ENCODE results near the gene PAGE3.

Gene PAGE3

DNA sequence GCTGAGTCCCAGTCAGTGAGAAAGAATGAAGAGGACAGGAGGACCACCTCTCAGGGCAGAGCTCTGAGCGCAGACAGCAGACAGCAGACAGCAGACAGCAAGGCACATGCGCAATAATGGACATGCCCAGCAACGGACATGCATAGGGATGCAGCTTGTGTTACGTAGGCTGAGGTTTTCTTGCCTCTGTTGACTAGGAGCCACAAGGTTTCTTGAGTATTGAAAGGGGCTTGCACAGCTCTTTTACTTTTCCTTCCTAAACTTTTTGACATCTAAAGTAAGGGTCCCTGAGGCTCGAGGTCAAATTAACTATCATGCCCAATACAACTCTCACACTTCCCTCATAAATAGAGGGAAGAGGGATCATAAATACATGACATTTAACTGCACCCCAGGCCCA is at the start of gene PAGE3:
Gene PAGE3, minus strand, starts transcription at position 101 of the 400 bp plus-strand sequence. CDS start 1,013 bp downstream, outside the sequence.
- DNase-seq = no peak

GRCh38 chrX:55312655-55313054 is 47.9 kb upstream of the PAGE3 start:
- DNase-seq = no peak

DNA sequence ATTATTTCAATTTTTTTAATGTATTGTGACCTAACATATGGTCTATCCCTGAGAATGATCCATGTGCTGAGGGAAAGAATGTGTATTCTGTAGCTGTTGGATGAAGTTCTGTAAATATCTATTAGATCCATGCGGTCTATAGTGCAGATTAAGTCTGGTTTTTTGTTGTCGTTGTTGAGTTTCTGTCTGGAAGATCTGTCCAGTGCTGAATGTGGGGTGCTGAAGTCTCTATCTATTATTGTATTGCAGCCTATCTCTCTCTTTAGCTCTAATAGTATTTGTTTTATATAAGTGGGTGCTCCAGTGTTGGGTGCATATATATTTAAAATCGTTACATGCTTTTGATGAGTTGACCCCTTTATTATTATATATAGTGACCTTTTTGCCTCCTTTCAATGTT is 26.2 kb upstream of the PAGE3 start:
- DNase-seq = no peak

DNA sequence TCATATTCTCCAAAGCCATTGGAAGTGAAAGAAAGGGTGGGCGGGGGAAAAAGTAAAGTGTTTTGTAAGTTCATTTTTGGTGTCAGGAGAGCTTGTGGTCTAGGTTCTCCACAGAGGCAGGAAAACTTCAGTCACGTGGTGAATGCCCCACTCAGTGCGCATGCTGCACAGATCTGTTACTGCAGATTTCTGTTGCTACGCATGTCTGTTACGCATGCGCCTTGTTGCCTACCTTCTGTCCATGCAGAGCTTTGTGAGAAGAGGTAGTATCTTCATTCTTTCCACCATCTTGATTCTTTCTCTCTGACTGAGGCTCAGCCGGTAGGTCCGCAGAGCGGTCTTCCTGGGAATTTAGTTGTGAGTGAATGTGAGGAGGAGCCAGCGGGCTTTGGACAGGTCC is 15.1 kb upstream of the PAGE3 start:
- no peak for DNase-seq

- DNase-seq = no peak
Measured at GRCh38 chrX:55260806-55261205, 3.9 kb downstream of the PAGE3 start.

DNA sequence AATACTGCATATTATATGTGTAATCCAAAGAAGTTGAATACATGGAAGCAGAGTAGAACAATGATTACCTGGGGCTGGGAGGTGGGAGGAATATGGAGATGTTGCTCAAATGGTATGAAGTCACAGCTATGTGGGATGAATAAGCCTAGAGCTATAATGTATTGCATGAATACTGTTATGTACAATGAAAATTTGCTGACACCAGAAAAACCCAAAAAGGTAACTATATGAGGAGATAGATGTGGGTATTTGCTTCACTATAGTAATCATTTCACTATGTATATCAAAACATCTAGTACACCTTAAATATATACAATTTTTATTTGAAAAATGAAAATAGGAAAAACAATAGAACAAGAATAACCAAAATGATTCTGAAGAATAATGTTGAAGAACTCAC is 11.2 kb downstream of the PAGE3 start:
- no peak for DNase-seq

DNA sequence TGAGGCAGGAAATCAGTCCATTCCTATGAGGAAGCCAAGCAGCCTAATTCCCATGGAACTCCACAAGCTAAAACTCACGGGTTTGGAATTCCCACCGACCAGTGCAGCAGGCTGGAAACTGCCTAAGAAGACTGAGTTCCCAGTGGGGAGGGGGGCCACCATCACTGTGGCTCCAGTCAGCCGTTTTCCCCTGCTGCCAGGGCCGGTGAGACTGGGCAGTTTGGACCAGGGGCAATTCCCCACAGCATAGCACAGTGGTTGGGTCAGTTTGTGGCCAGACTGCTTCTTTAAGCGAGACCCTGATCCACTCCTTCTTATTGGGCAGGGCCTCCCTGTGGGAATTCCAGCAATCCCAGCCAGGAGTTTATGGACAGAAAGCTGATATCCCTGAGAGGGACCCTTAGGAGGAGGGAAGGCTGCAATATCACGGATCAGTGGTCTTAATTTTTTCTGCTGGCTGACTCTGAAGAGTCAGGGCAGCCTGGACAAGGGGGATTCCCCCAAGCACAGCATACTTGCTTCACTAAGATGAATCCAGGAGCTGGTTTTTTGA is 23.9 kb downstream of the PAGE3 start:
- DNase-seq = no peak

DNA sequence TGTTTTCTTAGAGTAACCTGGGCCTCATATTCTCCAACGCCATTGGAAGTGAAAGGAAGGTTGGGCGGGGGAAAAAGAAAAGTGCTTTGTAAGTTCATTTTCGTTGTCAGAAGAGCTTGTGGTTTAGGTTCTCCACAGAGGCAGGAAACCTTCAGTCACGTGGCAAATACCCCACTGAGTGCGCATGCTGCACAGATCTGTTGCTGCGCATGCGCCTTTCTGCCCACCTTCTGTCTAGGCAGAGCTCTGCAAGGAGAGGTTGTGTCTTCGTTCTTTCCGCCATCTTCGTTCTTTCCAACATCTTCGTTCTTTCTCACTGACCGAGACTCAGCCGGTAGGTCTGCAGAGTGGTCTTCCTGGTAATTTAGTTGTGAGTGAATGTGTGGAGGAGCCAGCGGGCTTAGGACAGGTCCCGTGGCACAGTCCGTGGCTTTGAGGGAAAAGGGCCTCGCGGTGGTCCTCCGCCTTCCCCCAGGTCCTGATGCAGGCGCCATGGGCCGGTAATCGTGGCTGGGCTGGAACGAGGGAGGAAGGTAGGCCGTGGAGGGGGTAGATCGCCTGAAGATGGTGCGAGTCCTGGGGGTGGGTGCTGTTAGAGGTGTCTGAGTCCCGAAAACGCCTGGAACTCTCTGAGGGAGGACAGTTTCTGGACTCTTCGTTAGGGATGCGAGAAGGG is 44.5 kb downstream of the PAGE3 start, which contains the start of gene PAGE5:
Gene PAGE5, plus strand, starts transcription at position 228 of the 676 bp plus-strand sequence. CDS start 1,037 bp downstream, outside the sequence.
- DNase-seq = no peak

- DNase-seq = no peak
Measured at GRCh38 chrX:55213381-55213780, 51.3 kb downstream of the PAGE3 start.

GRCh38 chrX:55210931-55211677 is 53.6 kb downstream of the PAGE3 start:
- no peak for DNase-seq

Measured in AML-193 (cell line).